ENCODE data around the gene COL21A1.

GRCh38 chr6:56243518-56244070 lies 3.8 kb downstream of the COL21A1 start:
- TF ChIP-seq BHLHE40 (IDR thresholded peaks at IDR 0.05; ENCODE audit: borderline replicate concordance), result no peak
- TF ChIP-seq FOXA1 (IDR thresholded peaks at IDR 0.05), result no peak
